Naive B cell (primary cell): ENCODE data around the gene B4GALT4. TPM values are rescaled to one million over a fixed set of nuclear protein-coding genes. Genes with fewer than 3 reads are reported as not detected.
"Not testable (repeated sequence)": the region's sequence is repeated elsewhere in the genome, so short reads cannot be mapped to it uniquely, and the experiment has no call there.

ENCODE experiments used
- ATAC-seq, 2 donors: fragments of 150-1000 bp; cut with Tn5 transposase; 2 replicates each; pipeline ENCODE4 v1.10.0; 2021; ENCODE audit warnings: low read depth in 2 of 2, mild to moderate bottlenecking in 2 of 2, moderate library complexity in 2 of 2
- DNase-seq: peaks from one replicate; pipeline ENCODE4 v3.0.0; 2022
- H3K27ac Mint-ChIP-seq, 6 donors: one replicate each; pipeline ENCODE4 v1.8.0; 2020 to 2022; ENCODE audit warnings: mild to moderate bottlenecking in 6 of 6, mixed read lengths in 6 of 6, moderate library complexity in 5 of 6, inconsistent platforms in 2 of 6
- H3K27me3 Mint-ChIP-seq, 3 donors: one replicate each; pipeline ENCODE4 v1.8.0; 2021 to 2022; ENCODE audit warnings: mixed read lengths in 3 of 3, mild to moderate bottlenecking in 1 of 3
- H3K36me3 Mint-ChIP-seq, 2 donors: one replicate each; pipeline ENCODE4 v1.8.0; 2020 to 2022; ENCODE audit warnings: mixed read lengths in 2 of 2, inconsistent platforms in 1 of 2, mild to moderate bottlenecking in 1 of 2
- H3K4me1 Mint-ChIP-seq, 3 donors: one replicate each; pipeline ENCODE4 v1.8.0; 2020 to 2022; ENCODE audit warnings: mixed read lengths in 3 of 3, inconsistent platforms in 1 of 3, mild to moderate bottlenecking in 1 of 3, moderate library complexity in 1 of 3
- H3K4me3 Mint-ChIP-seq, 8 donors: one replicate each; pipeline ENCODE4 v1.8.0; 2020 to 2022; ENCODE audit warnings: mild to moderate bottlenecking in 8 of 8, mixed read lengths in 8 of 8, moderate library complexity in 8 of 8, inconsistent platforms in 2 of 8
- H3K9me3 Mint-ChIP-seq, 7 donors: one replicate each; pipeline ENCODE4 v1.8.0; 2020 to 2022; ENCODE audit warnings: mixed read lengths in 7 of 7, mild to moderate bottlenecking in 5 of 7, inconsistent platforms in 2 of 7, moderate library complexity in 1 of 7
- polyA plus RNA-seq, 6 donors: library from polyadenylated mRNA; unstranded; fragments of 300-500 nt; fragmentation: Illumina TruSeq; gene quantifications; one replicate each; pipeline ENCODE4 v1.2.3, GENCODE V29; 2021; ENCODE audit warnings: low read depth in 6 of 6

B4GALT4 gene
- polyA plus RNA-seq, 6 donors from 2014 or later: 6.8 to 9.0 (median 8.1) TPM

DNA sequence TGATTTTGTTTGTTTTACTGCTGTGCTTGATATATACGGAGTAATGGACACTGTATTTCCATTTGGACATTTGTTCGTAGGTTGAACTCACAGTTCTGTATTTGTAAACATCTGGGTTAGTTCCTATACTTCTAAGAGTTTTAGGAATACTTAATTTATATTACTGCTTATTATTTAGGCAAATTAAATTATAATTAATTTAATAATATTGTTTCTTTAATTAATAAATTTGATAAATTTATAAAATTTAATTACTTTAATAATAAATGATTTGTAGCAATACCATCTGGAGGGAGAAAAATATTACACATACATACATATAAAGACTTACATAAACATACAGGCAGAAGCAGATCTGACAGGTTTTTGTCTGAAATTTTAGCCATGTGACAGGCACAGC, 14.5 kb upstream of the B4GALT4 start:
- H3K4me1 Mint-ChIP-seq: peaks cover 13 to 21% (median 17%) of the 10 kb centered on the region in 3 donors
- H3K27ac Mint-ChIP-seq: no peak overlapping the region
- no peaks in the 10 kb centered on the region for H3K36me3 Mint-ChIP-seq
- H3K27me3 Mint-ChIP-seq: peaks cover 0 to under 1% (median 0%) of the 10 kb centered on the region in 3 donors
- H3K4me3 Mint-ChIP-seq: no peak overlapping the region
- peaks cover 0 to 2% (median under 1%) of the 10 kb centered on the region in 7 donors for H3K9me3 Mint-ChIP-seq
- DNase-seq: no peak
- ATAC-seq: no peak

DNA sequence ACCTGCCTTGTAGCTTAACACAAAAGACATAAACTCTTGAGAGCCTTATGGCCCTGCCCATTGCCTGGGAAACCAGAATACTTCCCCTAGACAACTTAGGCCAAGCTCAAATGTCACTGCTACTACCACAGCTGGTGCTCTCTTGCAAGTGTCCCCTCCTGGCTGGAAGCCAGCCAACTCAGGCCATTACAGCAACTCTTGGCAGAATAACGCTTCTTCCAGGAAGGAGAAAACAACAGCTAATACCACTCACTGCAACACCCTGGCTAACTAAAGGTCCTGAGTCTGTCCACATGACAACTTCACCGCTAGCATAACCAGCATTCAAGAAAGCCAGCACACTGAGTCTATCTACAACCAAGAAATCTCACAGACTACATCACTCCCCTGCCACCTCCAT, 5.1 kb upstream of the B4GALT4 start:
- H3K9me3 Mint-ChIP-seq: peaks cover 0 to 36% (median 24%) of the 10 kb centered on the region in 7 donors
- H3K27ac Mint-ChIP-seq: peak overlapping the region in 1 of 6 donors; percentile 54
- DNase-seq: no peak
- H3K4me1 Mint-ChIP-seq: peaks cover 0 to 7% (median 4%) of the 10 kb centered on the region in 3 donors
- H3K27me3 Mint-ChIP-seq: peaks cover 0 to 23% (median 3%) of the 10 kb centered on the region in 3 donors
- peaks cover 7 to 10% of the 10 kb centered on the region in 2 donors for H3K36me3 Mint-ChIP-seq
- peak overlapping the region in 1 of 8 donors; percentile 3 for H3K4me3 Mint-ChIP-seq
- ATAC-seq: no peak

DNA sequence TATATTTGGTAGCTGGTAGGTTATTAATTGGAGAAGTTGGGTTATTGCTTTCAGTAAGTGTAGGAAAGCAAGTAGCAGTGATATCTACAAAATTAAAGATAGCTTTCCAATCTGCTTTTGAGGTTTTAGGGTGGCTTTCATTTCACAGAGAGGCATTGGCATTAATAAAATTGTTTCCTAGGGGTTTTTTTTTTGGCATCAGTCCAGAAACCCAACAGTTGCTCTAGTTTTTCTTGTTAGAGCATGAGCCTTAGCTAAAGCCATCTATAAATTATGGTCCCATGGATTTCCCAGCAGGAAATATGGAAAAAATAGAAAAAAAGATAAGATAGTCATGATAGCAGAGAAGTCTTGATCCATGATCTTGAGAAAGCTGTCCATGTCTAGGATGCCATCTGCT, 3.0 kb upstream of the B4GALT4 start:
- Mint-ChIP-seq H3K4me3 (peak overlapping the region in 1 of 8 donors; percentile 54), H3K4me1 (peaks cover 10 to 23% (median 13%) of the 10 kb centered on the region in 3 donors), H3K27ac (peak overlapping the region in 1 of 6 donors; percentile 20), H3K27me3 (peaks cover 0 to 11% (median 2%) of the 10 kb centered on the region in 3 donors), H3K9me3 (peaks cover 0 to 25% (median 17%) of the 10 kb centered on the region in 7 donors), H3K36me3 (peaks cover 4 to 10% of the 10 kb centered on the region in 2 donors)
- DNase-seq (no peak), ATAC-seq (no peak)

DNA sequence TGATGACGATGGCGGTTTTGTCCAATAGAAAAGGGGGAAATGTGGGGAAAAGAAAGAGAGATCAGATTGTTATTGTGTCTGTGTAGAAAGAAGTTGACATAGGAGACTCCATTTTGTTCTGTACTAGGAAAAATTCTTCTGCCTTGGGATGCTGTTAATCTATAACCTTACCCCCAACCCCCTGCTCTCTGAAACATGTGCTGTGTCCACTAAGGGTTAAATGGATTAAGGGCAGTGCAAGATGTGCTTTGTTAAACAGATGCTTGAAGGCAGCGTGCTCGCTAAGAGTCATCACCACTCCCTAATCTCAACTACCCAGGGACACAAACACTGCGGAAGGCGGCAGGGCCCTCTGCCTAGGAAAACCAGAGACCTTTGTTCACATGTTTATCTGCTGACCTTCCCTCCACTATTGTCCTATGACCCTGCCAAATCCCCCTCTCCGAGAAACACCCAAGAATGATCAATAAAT, 2.4 kb upstream of the B4GALT4 start:
- DNase-seq, H3K4me3 Mint-ChIP-seq: not testable (repeated sequence)

DNA sequence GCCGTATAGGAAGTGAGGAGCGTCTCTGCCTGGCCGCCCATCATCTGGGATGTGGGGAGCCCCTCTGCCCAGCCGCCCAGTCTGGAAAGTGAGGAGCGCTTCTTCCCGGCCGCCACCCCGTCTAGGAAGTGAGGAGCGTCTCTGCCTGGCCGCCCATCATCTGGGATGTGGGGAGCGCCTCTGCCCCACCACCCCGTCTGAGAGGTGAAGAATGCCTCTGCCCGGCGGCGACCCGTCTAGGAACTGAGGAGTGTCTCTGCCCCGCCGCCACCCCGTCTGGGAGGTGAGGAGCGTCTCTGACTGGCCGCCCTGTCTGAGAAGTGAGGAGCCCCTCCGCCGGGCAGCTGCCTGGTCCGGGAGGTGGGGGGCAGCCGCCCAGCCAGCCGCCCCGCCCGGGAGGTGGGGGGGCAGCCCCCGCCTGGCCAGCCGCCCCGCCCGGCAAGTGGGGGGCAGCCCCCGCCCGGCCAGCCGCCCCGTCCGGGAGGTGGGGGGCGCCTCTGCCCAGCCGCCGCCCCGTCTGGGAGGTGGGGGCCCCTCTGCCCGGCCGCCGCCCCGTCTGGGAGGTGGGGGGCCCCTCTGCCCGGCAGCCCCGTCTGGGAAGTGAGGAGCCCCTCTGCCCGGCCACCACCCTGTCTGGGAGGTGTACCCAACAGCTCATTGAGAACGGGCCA, 1.8 kb upstream of the B4GALT4 start:
- Mint-ChIP-seq H3K27ac (peak overlapping the region in 1 of 6 donors; percentile 54), H3K4me3 (peak overlapping the region in 1 of 8 donors; percentile 66), H3K4me1 (peaks cover 10 to 29% (median 13%) of the 10 kb centered on the region in 3 donors), H3K9me3 (peaks cover 0 to 13% (median 7%) of the 10 kb centered on the region in 7 donors)
- not testable (repeated sequence) for DNase-seq, ATAC-seq, H3K27me3 Mint-ChIP-seq, H3K36me3 Mint-ChIP-seq

More for the DNA sequence above, 2.4 kb upstream of the B4GALT4 start:
- Mint-ChIP-seq H3K9me3 (peaks cover 0 to 19% (median 12%) of the 10 kb centered on the region in 7 donors), H3K36me3 (peaks cover 0 to 10% of the 10 kb centered on the region in 2 donors), H3K27me3 (peaks cover 0 to 11% (median 0%) of the 10 kb centered on the region in 3 donors), H3K4me1 (peaks cover 10 to 27% (median 13%) of the 10 kb centered on the region in 3 donors)
- ATAC-seq, H3K27ac Mint-ChIP-seq: not testable (repeated sequence)

DNA sequence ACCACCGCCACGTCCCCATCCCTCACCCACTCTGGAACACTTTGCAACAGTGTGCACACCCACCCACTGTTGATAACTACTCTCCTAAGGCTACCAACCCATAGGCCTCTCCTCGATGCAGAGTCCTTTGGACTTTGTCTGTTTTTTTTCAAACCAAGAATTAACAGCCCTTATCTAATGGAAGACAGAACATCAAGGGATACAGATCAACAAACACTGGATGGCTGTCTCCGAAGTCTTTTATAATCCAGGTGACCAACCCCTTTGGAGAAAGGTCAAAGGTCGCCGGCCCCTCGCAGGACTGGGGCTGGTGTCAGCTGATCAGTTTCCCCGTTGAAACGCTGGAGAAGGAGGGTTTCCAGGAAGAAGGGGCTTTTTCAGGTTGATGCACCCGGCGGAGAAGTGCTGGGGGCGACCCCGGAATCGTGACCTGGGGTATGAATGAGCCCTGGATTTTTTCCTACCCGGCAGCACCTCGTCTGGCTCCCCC, 532 bp downstream of the B4GALT4 start:
- ATAC-seq: peak in 1 of 2 donors; percentile 3
- no peak for DNase-seq
- Mint-ChIP-seq H3K27me3 (no peaks in the 10 kb centered on the region), H3K9me3 (peaks cover 0 to 2% (median 0%) of the 10 kb centered on the region in 7 donors), H3K36me3 (peaks cover 0 to 10% of the 10 kb centered on the region in 2 donors), H3K4me3 (peak overlapping the region; percentile 78 to 96 (median 90)), H3K27ac (peak overlapping the region; percentile 59 to 82 (median 70)), H3K4me1 (peaks cover 21 to 42% (median 23%) of the 10 kb centered on the region in 3 donors)

DNA sequence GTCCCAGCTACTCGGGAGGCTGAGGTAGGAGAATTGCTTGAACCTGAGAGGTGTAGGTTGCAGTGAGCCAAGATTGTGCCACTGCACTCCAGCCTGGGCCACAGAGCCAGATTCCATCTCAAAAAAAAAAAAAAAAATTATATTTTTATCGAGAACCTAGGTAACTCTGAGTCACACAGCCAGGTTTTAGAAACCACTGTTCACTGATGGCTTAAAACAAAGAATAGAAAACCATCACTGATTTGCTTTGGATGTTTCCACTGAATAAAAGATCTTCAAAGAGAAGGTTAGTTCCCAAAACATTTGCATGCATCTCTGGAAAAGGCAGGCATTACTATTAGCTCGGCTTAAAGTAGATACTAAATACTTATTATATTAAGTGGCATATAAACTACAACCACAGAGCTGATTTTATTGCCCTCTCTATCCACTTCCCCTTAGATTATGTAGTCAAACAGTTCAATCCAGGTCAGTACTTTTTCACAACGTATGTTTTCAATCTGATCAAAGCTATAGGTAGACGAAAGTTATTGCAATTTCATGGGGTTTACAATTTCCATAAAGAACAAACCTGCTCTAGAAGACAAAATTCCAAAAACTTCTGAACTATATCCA, 1.4 kb downstream of the B4GALT4 start:
- Mint-ChIP-seq H3K4me3 (peak overlapping the region; percentile 78 to 96 (median 90)), H3K27me3 (no peaks in the 10 kb centered on the region), H3K36me3 (peaks cover 0 to 18% of the 10 kb centered on the region in 2 donors), H3K27ac (peak overlapping the region; percentile 59 to 82 (median 73)), H3K4me1 (peaks cover 21 to 42% (median 23%) of the 10 kb centered on the region in 3 donors), H3K9me3 (no peaks in the 10 kb centered on the region)
- ATAC-seq (no peak), DNase-seq (no peak)

DNA sequence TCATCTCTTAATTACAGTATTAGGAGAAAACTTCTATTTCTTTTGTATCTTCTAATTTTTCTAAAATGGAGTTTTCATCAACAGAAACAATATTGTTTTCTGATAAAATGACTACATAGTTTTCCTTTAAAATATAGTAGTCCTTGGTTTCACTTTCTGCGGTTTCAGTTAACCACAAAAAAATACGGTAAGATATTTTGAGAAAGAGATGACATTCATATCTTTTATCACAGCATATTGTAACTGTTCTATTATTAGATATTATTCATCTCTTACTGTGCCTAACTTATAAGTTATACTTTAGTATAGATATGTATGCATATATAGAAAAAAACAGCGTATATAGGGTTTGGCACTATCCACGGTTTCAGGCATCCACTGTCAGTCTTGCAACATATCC, 2.3 kb downstream of the B4GALT4 start:
- Mint-ChIP-seq H3K4me1 (peaks cover 21 to 42% (median 23%) of the 10 kb centered on the region in 3 donors), H3K4me3 (peak overlapping the region in 3 of 8 donors; percentile 32 to 87 (median 54))

DNA sequence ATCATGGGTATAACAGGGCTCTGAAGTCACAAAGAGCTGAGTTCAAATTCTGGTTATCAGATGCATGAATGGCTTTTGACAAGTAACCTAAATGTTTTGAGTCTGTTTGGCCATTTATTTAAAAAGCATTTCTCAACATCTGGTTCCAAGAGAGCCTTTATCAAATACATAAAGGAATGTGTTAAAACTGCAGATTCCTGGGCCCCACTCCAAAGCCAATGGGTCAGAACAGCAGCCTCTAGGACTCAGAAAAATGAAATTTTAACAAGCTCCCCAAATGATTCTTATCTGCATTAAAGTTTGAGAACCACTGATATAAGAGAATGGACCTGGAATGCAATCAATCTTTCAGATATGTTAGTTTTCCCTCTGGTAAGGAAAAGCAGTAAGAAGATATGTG, 3.4 kb downstream of the B4GALT4 start:
- no peak overlapping the region for H3K27ac Mint-ChIP-seq
- no peak for ATAC-seq
- peaks cover 21 to 42% (median 23%) of the 10 kb centered on the region in 3 donors for H3K4me1 Mint-ChIP-seq
- no peaks in the 10 kb centered on the region for H3K9me3 Mint-ChIP-seq
- H3K36me3 Mint-ChIP-seq: peaks cover 0 to 18% of the 10 kb centered on the region in 2 donors
- peak overlapping the region in 1 of 8 donors; percentile 53 for H3K4me3 Mint-ChIP-seq
- DNase-seq: no peak
- no peaks in the 10 kb centered on the region for H3K27me3 Mint-ChIP-seq

More for the DNA sequence above, 2.3 kb downstream of the B4GALT4 start:
- no peak for ATAC-seq
- Mint-ChIP-seq H3K27ac (peak overlapping the region in 2 of 6 donors; percentile 15 to 61), H3K36me3 (peaks cover 0 to 18% of the 10 kb centered on the region in 2 donors), H3K27me3 (no peaks in the 10 kb centered on the region), H3K9me3 (no peaks in the 10 kb centered on the region)
- DNase-seq: no peak

DNA sequence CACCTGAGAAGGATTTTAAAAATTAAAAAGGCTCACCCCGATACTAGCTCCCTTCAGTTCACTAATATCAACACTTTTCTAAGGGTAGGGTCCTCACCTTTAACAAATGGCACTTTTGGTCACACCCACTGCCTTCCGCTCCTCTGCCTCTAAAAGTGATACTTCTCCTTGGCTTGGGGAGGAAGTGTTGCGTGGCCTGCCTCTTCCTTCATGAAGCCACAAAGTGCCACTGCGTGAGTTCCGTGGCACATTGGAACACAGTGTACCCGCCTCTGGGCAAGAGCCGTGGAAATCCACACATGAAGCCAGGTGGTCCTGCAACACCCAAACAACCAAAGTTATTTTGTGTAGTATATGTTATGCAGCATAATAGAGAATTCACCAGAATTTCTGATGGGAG, 3.9 kb downstream of the B4GALT4 start:
- DNase-seq (no peak), ATAC-seq (no peak)
- Mint-ChIP-seq H3K4me3 (peak overlapping the region in 2 of 8 donors; percentile 53 to 78), H3K9me3 (no peaks in the 10 kb centered on the region), H3K4me1 (peaks cover 21 to 41% (median 23%) of the 10 kb centered on the region in 3 donors), H3K36me3 (peaks cover 0 to 18% of the 10 kb centered on the region in 2 donors), H3K27me3 (no peaks in the 10 kb centered on the region), H3K27ac (peak overlapping the region in 3 of 6 donors; percentile 51 to 76 (median 51))

DNA sequence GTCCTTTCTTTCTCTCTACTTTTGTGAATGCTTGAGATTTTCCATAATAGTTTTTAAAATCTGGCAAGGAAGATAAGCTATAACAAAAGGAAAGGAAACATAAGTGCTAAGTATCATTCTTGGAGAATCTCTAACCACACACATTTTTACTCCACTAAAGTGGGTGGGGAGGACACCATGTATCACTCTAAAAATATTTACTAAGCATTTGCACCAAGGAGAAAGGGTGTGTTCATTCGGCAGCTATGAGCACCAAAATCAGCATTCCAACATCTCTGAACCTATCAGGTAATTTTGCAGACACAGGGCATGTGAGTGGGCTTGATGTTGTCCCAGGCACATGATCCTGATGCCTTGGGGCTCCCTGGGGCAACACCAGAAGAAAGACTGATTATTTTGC, 5.5 kb downstream of the B4GALT4 start:
- Mint-ChIP-seq H3K36me3 (peaks cover 0 to 29% of the 10 kb centered on the region in 2 donors), H3K4me3 (no peak overlapping the region), H3K27ac (no peak overlapping the region), H3K4me1 (peaks cover 16 to 32% (median 22%) of the 10 kb centered on the region in 3 donors), H3K9me3 (no peaks in the 10 kb centered on the region), H3K27me3 (no peaks in the 10 kb centered on the region)
- ATAC-seq (no peak), DNase-seq (no peak)

DNA sequence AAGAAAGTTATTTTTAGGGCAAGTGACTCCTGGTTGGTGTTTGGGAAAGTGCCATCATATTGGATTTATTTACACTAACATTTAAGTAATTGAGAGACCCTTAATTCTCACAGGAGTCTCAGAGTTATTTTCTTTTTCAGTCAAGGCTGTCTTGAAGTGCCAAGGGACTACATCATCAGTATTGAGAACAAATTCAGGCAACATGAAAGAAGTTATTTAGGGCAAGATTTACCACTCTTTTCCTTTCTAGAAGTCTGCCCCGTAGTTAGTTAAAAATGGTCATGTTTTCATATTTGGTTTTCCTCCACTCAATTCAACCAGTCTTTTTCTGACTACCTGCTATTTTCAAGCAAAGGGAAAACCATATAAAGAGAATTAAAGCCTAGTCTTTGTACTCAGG, 6.1 kb downstream of the B4GALT4 start:
- ATAC-seq: no peak
- H3K9me3 Mint-ChIP-seq: no peaks in the 10 kb centered on the region
- peaks cover 11 to 27% (median 17%) of the 10 kb centered on the region in 3 donors for H3K4me1 Mint-ChIP-seq
- no peak overlapping the region for H3K4me3 Mint-ChIP-seq
- H3K36me3 Mint-ChIP-seq: peaks cover 0 to 34% of the 10 kb centered on the region in 2 donors
- no peak overlapping the region for H3K27ac Mint-ChIP-seq
- no peak for DNase-seq
- no peaks in the 10 kb centered on the region for H3K27me3 Mint-ChIP-seq

DNA sequence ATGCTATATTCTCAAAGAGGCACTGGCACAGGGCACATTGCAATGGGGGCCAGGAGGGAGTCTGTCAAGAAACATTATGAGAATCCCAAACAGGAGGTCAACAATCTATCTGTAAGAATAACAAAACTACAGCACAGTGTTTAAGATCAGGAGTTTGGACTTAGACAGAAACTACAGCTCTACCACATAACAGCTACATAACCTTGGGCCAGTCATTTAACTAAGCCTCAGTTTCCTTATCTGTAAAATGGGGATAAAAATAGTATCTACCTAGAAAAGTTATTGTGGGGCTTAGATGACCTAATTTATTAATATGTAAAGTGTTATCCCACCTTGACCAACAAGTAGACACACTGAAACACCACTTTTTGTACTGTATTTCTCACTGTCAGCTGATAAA, 9.9 kb downstream of the B4GALT4 start:
- Mint-ChIP-seq H3K9me3 (no peaks in the 10 kb centered on the region), H3K27ac (no peak overlapping the region), H3K36me3 (peaks cover 0 to 53% of the 10 kb centered on the region in 2 donors), H3K4me1 (peaks cover 0 to 7% (median 0%) of the 10 kb centered on the region in 3 donors), H3K4me3 (no peak overlapping the region), H3K27me3 (no peaks in the 10 kb centered on the region)
- ATAC-seq (no peak), DNase-seq (no peak)
